ENCODE results near the gene CNGB1. TPM values are rescaled to one million over a fixed set of nuclear protein-coding genes. Genes with fewer than 3 reads are reported as not detected.
A peak's percentile ranks its signal among the peaks of the same experiment; 100 is the strongest.

CNGB1 gene
- total and polyA plus RNA-seq, 4 donors: under 0.01 TPM; not detected in 2

DNA sequence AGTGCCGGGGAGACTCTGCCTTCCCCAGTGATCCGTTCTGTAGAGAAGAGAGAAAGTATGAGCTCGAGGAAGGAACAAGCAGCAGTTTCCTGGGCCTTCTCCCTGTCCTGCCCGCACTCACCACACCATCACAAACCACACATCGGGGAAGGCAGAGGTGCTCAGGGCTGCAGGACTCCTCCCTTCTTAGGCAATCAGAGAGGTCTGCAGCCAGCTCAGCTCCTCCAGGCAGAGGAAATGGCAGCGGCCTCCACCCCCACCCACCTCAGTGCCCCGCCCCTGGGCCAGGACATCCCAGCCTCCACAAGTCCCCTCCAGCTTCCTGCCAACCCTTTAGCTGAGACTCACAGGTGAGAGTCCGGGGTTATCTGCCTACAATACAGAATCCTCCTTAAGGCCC, 27.6 kb upstream of the CNGB1 start:
- Histone ChIP-seq H3K9me3 (ENCODE audit: control insufficient read depth in 4 of 4, low read length in 3 of 4) (no peaks in the 10 kb centered on the region), H3K27me3 (ENCODE audit: control insufficient read depth in 4 of 4, insufficient read depth in 4 of 4, low read length in 3 of 4) (no peaks in the 10 kb centered on the region), H3K9ac (ENCODE audit: low read depth in 1 of 2, low read length in 2 of 2) (no peak overlapping the region), H3K36me3 (ENCODE audit: control insufficient read depth in 4 of 4, insufficient read depth in 3 of 4, low read depth in 1 of 4, low read length in 3 of 4) (peaks cover 4 to 27% (median 12%) of the 10 kb centered on the region in 4 donors), H3K27ac (ENCODE audit: low read depth in 1 of 2, low read length in 2 of 2) (peak overlapping the region in 1 of 2 donors; percentile 17), H3K4me1 (ENCODE audit: control insufficient read depth in 4 of 4, insufficient read depth in 4 of 4, low read length in 3 of 4) (peaks cover 9 to 23% (median 14%) of the 10 kb centered on the region in 4 donors), H3K4me3 (ENCODE audit: low read depth in 1 of 3, low read length in 3 of 3) (no peak overlapping the region)
- TF ChIP-seq RXRA (IDR thresholded peaks at IDR 0.05): no peak
- TF ChIP-seq NR2F2 (IDR thresholded peaks at IDR 0.05): no peak
- TF ChIP-seq YY1 (IDR thresholded peaks at IDR 0.05): no peak
- TF ChIP-seq HNF4G (IDR thresholded peaks at IDR 0.05): no peak
- TF ChIP-seq CTCF (IDR thresholded peaks at IDR 0.05; ENCODE audit: low read depth, low read length, missing input control): no peak
- no peak for TF ChIP-seq JUND (IDR thresholded peaks at IDR 0.05)
- TF ChIP-seq, protein P1, sequence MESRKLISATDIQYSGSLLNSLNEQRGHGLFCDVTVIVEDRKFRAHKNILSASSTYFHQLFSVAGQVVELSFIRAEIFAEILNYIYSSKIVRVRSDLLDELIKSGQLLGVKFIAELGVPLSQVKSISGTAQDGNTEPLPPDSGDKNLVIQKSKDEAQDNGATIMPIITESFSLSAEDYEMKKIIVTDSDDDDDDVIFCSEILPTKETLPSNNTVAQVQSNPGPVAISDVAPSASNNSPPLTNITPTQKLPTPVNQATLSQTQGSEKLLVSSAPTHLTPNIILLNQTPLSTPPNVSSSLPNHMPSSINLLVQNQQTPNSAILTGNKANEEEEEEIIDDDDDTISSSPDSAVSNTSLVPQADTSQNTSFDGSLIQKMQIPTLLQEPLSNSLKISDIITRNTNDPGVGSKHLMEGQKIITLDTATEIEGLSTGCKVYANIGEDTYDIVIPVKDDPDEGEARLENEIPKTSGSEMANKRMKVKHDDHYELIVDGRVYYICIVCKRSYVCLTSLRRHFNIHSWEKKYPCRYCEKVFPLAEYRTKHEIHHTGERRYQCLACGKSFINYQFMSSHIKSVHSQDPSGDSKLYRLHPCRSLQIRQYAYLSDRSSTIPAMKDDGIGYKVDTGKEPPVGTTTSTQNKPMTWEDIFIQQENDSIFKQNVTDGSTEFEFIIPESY (IDR thresholded peaks at IDR 0.05): no peak
- no peak for TF ChIP-seq GABPA (IDR thresholded peaks at IDR 0.05 in 1 of 2, conservative IDR thresholded peaks at IDR 0.05 in 1 of 2)
- no peak for TF ChIP-seq RAD21 (IDR thresholded peaks at IDR 0.05)
- TF ChIP-seq EGR1 (IDR thresholded peaks at IDR 0.05; ENCODE audit: low read depth in 2 of 2): no peak
- TF ChIP-seq FOXA2 (IDR thresholded peaks at IDR 0.05): no peak
- TF ChIP-seq FOXA1 (IDR thresholded peaks at IDR 0.05): no peak
- no peak for TF ChIP-seq HNF4A (conservative IDR thresholded peaks at IDR 0.05)
- no peak for TF ChIP-seq TAF1 (conservative IDR thresholded peaks at IDR 0.05)
- no peak for TF ChIP-seq ATF3 (IDR thresholded peaks at IDR 0.05)
- no peak for TF ChIP-seq REST (IDR thresholded peaks at IDR 0.05)
- no peak for TF ChIP-seq SP1 (IDR thresholded peaks at IDR 0.05)
- WGBS: 85% methylated on average over 8 of the region's 8 CpGs
- DNase-seq (ENCODE audit: low spot score): no peak

All from liver (tissue), 9 donors.